GM18520 (cell line): ENCODE data around the gene RHOF.
"Not testable (repeated sequence)": the region's sequence is repeated elsewhere in the genome, so short reads cannot be mapped to it uniquely, and the experiment has no call there.

ENCODE experiments used
- ATAC-seq: cut with Tn5 transposase; IDR thresholded peaks from one replicate; pipeline ENCODE4 v1.9.1; 2021; ENCODE audit not compliant: unreplicated experiment

Gene RHOF

GRCh38 chr12:121750507-121750955 lies 43.0 kb downstream of the RHOF start:
- ATAC-seq: no peak

- ATAC-seq: no peak
Measured at GRCh38 chr12:121749267-121749666, 44.2 kb downstream of the RHOF start.

GRCh38 chr12:121748571-121749265 lies 44.8 kb downstream of the RHOF start:
- ATAC-seq: no peak

GRCh38 chr12:121748218-121748570 lies 45.3 kb downstream of the RHOF start:
- ATAC-seq: no peak

- not testable (repeated sequence) for ATAC-seq
Measured at GRCh38 chr12:121745545-121745944, 47.9 kb downstream of the RHOF start.

GRCh38 chr12:121741743-121742142 lies 51.7 kb downstream of the RHOF start:
- no peak for ATAC-seq

GRCh38 chr12:121740847-121741246 lies 52.6 kb downstream of the RHOF start:
- no peak for ATAC-seq

- ATAC-seq: no peak
Measured at GRCh38 chr12:121738340-121738858, 55.1 kb downstream of the RHOF start.

GRCh38 chr12:121733849-121734248 lies 59.6 kb downstream of the RHOF start:
- ATAC-seq: no peak

- no peak for ATAC-seq
Measured at GRCh38 chr12:121731473-121731872, 62.0 kb downstream of the RHOF start.

GRCh38 chr12:121729021-121729420 lies 64.5 kb downstream of the RHOF start:
- no peak for ATAC-seq
